NCI-H774 (cell line): ENCODE measurements around the gene CDH11.

ENCODE experiments used
- DNase-seq: peaks from one replicate; lab custom pipeline; 2025; lab: John Stamatoyannopoulos, UW

Gene CDH11

DNA sequence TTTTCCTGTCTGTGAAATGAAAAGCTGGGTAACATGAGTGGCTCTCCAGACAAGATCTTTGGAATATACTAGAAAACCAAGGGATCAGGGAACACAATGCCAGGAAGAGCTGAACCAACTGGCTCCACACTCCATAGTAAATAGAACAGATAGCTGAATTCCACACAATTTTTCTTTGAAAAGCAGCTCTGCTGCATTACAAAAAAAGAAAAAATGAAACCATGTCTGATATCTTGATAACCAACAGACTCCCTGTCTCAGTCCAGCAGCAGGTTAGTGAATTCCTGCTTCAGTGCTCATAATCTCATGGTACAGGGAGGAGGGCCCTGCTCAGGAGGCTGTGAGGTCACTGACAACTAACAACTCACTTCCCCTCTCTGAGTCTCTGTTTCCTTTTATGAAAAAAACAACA lies 97.1 kb downstream of the CDH11 start:
- no peak for DNase-seq

DNA sequence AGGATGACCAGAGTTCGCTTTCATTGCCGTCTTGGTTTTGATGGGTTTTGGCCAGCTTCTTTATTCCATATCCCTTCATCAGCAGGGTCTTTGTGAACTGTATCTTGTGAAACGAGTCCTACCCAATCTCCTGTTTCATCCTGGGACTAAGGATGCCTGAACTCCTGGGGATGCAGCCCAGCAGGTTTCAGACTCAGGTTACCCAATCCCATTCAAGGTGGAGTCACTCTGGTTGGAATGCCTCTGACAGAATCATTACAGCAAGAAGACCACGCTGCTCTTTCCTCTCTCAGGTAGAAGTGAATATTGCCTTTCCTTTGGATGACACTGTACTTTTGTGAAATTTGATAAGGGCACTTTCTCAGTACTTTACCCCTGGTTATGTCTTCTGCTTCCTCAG lies 98.1 kb downstream of the CDH11 start:
- DNase-seq, result no peak

DNA sequence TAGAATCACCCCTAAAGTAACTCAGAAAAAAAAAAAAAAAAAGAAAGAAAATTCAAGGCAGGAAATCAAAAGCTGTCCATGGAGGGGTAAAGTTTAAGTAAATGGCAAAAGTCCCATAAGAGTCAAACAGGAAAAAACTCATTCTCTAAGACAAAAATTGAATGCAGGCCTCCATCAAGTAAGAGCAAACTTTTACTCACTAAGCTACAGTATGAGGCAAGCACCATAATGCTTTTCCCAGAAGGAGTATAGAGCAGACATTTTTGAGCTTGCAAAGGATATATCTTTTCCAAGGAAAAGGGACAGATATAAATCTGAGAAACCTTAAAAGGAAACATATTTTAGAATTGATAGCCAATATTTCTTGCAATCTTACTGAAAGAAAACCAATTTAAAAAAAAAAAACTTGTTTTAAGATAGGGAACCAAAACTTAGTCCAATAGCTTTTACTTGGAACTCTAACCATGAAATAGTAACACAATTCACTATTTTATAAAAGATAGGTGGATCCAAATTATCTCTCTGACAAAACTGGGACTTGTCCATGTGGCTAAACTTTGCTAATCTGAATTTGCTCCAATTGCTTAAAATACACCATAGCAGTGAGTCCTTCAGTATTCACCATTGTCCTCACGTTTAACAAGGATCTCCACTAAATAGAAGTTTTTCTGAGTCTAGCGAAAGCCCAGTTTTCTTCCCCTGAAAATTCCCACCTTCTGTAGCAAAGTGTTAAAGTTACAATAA lies 99.8 kb downstream of the CDH11 start:
- DNase-seq, result no peak

DNA sequence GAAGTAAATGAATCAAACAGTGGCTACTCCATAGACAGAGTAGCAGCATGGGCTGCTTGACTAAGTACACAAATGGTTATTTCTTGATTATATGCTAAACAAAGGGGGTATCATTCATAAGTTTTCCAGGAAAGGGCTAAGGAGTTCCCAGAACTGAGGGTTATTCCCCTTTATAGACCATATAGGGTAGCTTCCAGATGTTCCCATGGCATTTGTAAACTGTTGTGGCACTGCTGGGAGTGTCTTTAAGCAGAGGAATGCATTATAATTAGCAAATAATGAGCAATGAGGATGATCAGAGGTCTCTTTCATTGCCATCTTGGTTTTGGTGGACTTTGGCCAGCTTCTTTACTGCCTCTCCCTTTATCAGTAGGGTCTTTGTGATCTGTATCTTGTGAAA lies 105.1 kb downstream of the CDH11 start:
- no peak for DNase-seq

DNA sequence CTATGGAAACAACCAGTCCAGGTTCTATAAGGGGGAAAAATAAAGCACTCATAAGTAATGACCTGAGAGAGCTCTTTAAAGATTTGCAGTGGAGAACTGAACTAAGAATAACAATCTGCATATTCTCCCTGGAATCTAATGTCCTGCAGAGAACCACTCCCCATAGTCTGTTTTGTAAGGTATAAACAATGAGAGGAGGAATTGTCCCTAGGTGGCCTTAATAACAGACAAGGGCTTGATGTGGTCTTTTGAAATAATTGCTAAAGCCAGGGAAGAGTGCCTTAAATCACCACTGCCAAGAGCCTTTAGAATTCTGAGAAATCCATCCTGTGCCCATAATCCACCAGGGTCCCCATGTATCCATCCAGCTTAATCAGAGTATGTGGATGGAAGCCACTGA lies 106.3 kb downstream of the CDH11 start:
- no peak for DNase-seq

DNA sequence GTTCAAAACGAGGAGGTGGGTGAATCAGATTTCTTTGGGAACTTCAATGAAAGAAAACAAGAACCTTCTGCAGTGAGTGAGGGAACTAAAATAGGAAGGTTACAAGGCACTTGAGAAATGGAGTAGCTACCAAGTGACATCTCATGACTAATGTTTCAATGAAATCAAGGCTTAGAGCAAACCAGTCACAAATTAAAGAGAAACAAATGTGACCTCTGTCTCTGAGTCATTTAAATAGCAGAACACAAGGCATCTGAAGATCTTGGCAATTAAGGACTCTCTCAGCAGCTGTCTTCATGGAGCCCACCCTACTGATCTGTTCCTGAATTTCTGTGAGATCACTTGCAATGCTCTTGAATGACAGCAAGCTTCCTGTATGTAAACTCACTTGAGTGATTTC lies 109.5 kb downstream of the CDH11 start:
- DNase-seq, result no peak

DNA sequence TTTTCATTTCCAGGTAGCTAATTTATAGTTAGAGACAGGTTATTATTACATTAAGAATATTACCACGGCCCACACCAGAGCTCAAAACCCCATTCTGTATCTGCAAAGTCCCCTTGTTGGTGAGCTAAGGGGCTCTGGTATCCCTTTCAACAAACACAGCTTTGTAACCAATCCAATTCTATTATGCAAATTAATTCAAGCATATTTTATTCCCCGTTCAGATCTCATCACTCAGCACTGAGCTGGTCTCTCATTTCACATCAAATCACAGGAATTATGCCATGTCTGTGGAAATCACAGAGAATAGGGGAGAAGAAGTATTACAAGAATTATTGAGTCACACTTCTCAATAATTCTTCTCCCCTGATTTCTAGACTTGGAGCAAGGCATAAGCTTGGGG lies 111.7 kb downstream of the CDH11 start:
- DNase-seq, result no peak

DNA sequence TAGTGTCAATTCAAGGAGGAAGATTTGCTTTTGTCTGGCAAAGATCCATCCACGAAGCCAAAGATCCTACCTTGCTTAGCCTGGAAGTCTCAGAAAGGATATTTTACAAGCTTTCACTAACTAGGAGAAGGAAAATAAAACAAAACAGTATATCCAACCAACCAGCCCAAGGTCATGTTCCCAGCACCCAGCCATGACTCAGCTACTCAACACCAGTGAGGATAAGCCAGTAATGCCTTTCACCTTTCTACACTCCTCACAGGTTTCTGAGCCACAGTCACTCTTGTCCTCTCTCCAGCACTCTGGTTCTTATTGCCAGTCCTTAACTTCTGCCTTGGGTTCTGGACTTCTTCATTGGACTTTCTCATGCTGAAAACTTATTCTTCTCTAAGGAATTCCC lies 116.2 kb downstream of the CDH11 start:
- DNase-seq, result no peak

DNA sequence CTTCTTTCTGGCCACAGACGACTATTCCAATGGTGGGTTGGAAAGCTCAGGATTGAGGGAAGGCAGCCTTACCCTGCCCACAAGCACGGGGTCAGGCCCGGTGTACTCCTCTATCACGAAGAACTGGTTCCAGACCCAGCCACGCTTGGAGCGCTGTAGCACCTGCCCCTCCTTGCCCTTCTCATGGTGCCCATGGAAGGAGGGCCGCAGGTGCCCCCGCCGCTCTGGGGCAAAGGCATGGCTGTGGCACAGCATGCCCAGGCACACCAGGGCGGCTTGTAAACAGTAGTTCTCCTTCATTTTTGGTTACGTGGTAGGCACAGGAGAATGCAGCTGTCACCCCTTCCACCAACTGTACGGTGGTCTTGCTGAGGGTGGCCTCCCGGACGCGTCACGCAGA lies 117.3 kb downstream of the CDH11 start:
- DNase-seq, result no peak

DNA sequence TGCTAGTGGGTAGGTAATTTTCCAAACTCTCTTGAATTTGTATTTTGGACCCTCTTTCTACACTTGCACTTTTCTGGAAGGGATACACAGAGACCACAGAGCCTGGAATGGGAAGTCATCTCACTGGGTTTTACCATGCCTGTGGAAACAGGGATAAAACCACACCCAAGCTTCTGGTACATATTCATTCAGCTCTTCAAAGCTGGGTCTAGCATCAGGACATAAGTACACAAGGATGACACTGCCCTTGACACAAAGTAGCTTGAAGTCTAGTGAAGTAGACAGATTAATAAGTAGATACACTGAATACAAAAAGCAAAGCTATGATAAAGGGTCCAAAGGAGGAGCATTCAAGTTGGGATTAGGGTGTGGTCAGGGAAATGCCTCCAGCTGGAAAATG lies 118.2 kb downstream of the CDH11 start:
- no peak for DNase-seq

DNA sequence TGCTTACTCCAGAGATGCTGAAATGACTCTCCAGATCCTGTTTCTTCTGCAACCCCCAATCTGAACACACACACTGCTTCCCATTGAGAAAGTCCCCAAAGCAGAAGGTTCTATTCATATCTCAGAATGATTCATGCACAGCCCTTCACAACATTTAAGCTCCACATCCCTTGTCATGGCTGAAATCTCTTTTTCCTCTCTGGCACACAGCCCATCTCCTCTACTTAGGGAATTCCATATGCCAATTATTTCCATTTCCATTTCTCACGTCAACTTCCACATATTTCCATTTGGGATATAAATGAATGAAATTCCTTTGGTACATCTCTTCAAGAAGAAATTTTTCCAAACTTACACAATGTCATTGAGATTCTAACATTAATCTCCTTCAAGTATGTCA lies 119.6 kb downstream of the CDH11 start:
- no peak for DNase-seq

DNA sequence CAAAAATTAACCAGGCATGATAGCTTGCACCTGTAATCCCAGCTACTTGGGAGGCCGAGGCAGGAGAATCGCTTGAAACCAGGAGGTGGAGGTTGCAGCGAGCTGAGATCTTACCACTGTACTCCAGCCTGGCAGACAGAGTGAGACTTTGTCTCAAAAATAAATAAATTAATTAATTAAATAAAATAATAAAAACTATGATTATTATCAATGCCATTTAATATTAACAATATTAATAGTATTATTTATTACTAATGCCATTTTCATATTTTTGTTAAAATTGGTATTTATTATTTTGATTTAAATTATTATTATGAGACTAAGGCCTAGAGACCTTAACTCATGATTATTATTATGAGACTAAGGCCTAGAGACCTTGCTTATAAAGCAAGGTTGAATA lies 121.2 kb downstream of the CDH11 start:
- no peak for DNase-seq

DNA sequence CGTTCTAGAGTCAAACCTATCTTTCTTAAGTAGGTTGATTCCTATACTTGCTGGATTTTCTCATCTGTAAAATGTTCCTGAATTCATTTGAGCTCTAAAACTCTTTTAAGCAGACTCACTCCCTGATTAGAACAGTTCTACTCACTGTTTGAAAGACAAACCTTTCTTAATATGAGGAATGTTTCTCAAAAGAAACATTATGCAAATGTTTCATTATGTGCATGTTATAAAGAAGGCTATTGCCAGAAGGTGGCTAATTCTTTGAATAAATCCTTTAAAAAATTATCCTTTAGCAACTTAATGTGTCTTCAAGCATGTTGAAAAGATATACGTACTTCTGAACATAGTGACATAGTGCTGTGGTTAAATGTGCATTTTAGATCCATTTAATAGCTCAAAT lies 124.1 kb downstream of the CDH11 start:
- no peak for DNase-seq

DNA sequence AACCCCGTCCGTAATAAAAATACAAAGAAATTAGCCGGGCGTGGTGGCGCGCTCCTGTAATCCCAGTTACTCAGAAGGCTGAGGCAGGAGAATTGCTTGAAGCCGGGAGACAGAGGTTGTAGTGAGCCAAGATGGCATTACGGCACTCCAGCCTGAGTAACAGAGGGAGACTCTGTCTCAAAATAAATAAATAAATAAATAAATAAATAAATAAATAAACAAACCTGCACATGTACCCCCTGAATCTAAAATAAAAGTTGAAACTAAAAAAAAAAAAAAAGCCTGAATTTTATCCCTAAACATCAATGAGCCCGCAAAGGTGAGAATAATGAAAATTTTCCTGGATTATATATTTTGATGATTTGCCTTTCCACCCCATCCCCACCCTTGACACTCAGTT lies 124.7 kb downstream of the CDH11 start:
- DNase-seq, result no peak

DNA sequence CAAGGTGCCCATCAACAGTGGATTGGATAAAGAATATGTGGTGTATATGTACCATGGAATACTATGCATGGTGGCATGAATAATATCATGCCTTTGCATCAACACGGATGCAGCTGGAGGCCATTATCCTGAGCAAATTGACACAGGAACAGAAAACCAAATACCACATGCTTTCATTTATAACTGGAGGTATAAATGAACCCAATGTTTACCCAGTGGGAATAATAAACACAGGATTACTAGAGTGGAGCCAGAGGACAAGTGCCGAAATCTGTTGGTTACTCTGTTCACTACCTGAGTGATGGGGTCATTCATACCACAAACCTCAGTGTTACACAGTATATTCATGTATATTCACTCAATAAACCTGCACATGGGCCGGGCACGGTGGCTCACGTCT lies 125.2 kb downstream of the CDH11 start:
- peak; percentile 9 for DNase-seq

DNA sequence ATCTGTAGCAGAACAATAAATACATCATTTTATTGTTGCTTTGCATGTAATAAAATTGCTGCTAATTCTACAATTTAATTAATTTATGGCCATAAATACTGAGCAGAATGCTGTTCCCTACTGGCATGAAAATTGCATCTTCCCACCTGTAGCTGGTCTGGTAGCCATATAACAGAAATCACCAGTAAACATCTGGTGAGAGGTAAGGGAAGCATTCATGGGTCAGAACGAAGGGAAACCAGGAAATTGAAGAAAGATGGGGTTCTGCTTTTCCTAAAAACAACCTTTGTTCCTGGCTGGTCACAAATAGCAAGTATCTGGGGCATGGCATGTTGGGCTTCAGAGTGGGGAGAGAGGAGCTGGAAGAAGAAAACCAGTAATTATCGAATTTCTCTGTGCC lies 128.4 kb downstream of the CDH11 start:
- no peak for DNase-seq

DNA sequence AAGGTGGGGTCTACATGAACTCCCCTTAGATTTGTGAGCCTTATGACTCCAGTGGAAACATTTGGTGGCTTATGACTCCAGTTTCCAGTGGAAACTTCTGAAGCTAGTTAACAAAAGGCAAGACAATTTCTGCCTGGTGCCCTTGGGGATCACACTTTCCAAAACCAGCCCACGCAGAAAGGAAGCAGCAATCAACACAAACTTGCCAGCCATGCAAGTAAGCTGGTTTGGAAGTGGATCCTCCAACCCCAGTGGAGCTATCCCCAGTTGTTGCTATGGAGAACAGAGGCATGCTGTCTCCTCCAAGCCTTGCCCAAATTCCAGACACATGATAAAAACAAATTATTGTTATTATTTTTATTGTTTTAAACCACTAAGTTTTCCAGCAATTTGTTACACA lies 130.9 kb downstream of the CDH11 start:
- DNase-seq, result no peak

DNA sequence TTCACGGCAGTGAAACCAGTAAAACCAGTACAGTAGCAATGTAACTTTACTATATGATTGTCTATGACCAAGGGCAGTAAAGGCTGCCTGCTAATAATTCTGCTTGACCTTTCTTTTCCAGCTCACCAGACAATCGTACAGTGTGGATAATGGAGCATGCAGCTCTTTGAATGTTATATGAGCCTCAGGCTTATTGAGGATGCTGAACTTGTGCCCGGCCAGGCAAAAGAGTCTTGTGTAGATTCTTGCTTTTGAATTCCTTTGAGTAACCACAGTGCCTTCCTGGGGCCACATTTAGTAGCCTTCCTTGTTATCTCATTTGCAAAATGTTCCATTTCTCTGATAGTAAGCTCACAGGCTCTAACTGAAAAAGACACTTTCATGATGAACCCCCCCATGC lies 131.8 kb downstream of the CDH11 start:
- DNase-seq, result no peak

DNA sequence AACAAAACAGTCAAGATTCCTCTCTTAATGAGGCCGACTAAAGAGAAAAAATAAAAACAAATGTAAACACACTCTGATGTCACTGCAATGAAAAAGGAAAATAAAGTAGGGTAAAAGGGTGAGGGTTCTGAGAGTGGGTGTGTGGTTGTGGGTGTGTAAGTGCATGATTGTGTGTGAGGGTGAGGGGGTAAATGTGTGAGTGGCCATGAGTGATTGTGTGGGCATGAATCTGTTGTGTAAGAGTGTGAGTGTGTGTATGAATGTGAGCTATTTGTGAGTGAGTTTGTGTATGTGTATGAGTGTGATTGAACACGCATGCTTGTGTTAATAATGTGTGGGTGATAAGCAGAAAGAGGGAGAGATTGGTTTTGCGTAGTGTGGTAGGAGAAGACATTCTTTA lies 132.8 kb downstream of the CDH11 start:
- DNase-seq, result no peak

DNA sequence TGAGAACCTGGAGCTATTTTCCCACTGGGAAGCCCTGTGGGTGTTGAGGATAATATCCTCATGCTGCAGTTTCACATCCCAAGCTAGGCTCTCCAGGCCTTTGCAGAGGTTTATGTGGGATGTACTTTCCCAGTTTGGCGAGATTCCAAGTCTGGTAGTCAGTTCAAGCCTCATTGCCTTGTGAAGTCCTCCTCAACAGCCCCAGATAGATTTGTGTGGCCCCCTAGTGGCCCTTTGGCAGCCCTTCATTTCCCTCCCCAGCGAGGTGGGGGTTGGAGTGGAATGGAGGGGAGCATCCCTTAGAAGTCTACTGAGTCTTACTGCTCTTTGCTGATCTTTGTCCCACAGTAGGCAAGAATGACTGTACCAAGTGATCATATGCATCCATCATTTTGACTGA lies 137.9 kb downstream of the CDH11 start:
- DNase-seq, result no peak

DNA sequence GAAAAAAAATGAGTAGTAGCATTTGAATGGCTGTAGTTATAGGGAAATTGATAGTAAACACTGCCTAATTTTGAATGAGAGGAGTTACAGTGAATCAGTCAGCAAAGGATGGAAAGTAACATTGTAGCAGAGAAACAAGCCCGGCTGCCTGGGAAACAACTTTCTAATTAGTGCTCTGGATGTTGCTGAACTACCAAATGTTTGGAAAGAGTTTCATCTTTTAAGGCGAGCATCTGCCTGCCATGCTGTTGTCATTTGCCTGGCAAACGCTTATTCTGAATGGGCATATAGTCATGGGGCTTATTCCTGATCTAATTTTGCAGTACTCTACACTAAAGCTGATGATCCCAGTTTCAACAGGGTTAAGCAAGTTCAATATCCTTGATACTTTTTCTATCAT lies 138.6 kb downstream of the CDH11 start:
- no peak for DNase-seq

DNA sequence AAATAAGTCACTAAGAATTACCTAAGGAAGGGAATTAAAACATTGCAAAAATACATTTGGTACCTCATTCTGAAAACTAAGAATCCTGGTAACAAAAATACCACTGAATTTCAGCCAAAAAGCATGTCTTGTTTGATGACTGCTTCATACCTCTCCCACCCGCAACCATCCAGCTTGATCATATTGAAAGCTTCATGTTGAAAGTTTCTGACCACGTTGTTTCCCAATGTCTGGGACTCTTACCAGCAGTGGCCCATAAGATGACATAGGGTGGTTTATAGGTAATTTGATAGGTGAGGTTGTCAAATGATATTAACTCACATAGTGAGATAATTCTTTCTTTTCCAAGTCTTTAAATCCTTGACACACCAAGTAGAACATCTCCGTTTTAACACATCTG lies 139.3 kb downstream of the CDH11 start:
- no peak for DNase-seq

DNA sequence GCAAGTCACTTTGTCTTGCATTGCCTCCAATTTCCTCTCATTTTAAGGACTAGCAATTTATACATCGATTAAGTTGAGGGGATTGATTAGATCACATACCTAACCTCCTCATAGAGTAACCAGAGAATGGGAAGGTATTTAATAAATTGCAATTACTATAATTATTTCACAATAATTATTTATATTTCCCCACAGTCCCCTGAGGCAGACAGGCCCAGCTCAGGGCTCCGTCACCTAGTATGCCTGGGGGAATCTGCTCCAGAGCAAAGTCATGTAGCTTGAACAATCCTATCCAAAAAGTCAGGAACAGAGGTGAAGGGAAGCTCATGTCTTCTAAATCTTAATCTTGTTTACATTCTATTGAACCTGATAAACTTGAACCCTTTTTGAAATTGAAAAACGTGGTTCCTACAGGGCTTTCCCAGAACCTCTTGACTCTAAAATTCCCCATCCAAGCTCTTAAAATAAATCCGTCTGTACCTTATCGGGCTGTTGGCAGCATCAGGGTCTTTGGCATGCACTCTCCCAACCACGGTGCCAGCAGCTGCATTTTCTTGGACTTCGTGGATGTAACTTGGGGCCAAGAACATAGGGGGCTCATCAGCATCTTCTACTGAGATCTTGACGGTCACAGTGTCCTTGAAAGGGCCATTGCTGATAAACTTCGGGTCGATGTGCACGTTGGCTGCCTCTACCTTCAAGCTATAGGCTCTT lies 140.1 kb downstream of the CDH11 start:
- no peak for DNase-seq
